ENCODE results near the gene GARRE1. TPM values are rescaled to one million over a fixed set of nuclear protein-coding genes. Genes with fewer than 3 reads are reported as not detected.

Gene GARRE1
- total RNA-seq, 6 experiments from 2014 or later: 8.1 to 19.4 (median 9.5) TPM

- Histone ChIP-seq H3K36me3 (no peaks in the 10 kb centered on the region), H3K4me3 (no peak overlapping the region), H3K27me3 (no peaks in the 10 kb centered on the region), H3K9me3 (no peaks in the 10 kb centered on the region), H3K4me1 (peaks cover 3 to 13% (median 7%) of the 10 kb centered on the region in 4 donors), H3K27ac (no peak overlapping the region)
- DNase-seq: no peak
- intact Hi-C loops (cut with DNase I): no loop called here
- ATAC-seq: no peak
- 86% methylated on average over 4 of the region's 4 CpGs for WGBS (ENCODE audit: insufficient coverage, low coverage, low lambda C conversion rate, missing lambda C conversion rate)
- no peak for TF ChIP-seq CTCF (IDR thresholded peaks at IDR 0.05)
- no peak for TF ChIP-seq POLR2A (IDR thresholded peaks at IDR 0.05)
Observed at GRCh38 chr19:34273121-34273520, 18.8 kb downstream of the GARRE1 start.

GRCh38 chr19:34274284-34274826, 20.0 kb downstream of the GARRE1 start:
- H3K27me3 ChIP-seq: no peaks in the 10 kb centered on the region
- WGBS (ENCODE audit: insufficient coverage, low coverage, low lambda C conversion rate, missing lambda C conversion rate): 34% methylated on average over 2 of the region's 7 CpGs
- no peak overlapping the region for H3K4me3 ChIP-seq
- intact Hi-C loops (cut with DNase I): no loop called here
- H3K36me3 ChIP-seq: no peaks in the 10 kb centered on the region
- H3K9me3 ChIP-seq: no peaks in the 10 kb centered on the region
- peaks cover 0 to 4% (median 2%) of the 10 kb centered on the region in 4 donors for H3K4me1 ChIP-seq
- DNase-seq: no peak
- ATAC-seq: no peak
- TF ChIP-seq POLR2A (IDR thresholded peaks at IDR 0.05) (no peak), CTCF (IDR thresholded peaks at IDR 0.05) (no peak)
- H3K27ac ChIP-seq: peak overlapping the region in 2 of 3 donors; percentile 27 to 49

- Histone ChIP-seq H3K9me3 (no peaks in the 10 kb centered on the region), H3K4me1 (no peaks in the 10 kb centered on the region), H3K27ac (peak overlapping the region in 2 of 3 donors; percentile 27 to 49), H3K27me3 (no peaks in the 10 kb centered on the region), H3K36me3 (no peaks in the 10 kb centered on the region), H3K4me3 (no peak overlapping the region)
- 49% methylated on average over 4 of the region's 4 CpGs for WGBS (ENCODE audit: insufficient coverage, low coverage, low lambda C conversion rate, missing lambda C conversion rate)
- intact Hi-C loops (cut with DNase I): no loop called here
- ATAC-seq (peak in 2 of 4 donors; percentile 14 to 30), DNase-seq (no peak)
- TF ChIP-seq POLR2A (IDR thresholded peaks at IDR 0.05) (no peak), CTCF (IDR thresholded peaks at IDR 0.05) (no peak)
Observed at GRCh38 chr19:34274827-34275625, 20.7 kb downstream of the GARRE1 start.

GRCh38 chr19:34275705-34276104, 21.4 kb downstream of the GARRE1 start:
- H3K27me3 ChIP-seq: no peaks in the 10 kb centered on the region
- WGBS (ENCODE audit: insufficient coverage, low coverage, low lambda C conversion rate, missing lambda C conversion rate): 100% methylated on average over 1 of the region's 1 CpG
- no peaks in the 10 kb centered on the region for H3K36me3 ChIP-seq
- no peak for TF ChIP-seq POLR2A (IDR thresholded peaks at IDR 0.05)
- TF ChIP-seq CTCF (IDR thresholded peaks at IDR 0.05): no peak
- ATAC-seq (no peak), DNase-seq (no peak)
- intact Hi-C loops (cut with DNase I): no loop called here
- H3K9me3 ChIP-seq: no peaks in the 10 kb centered on the region
- H3K4me3 ChIP-seq: no peak overlapping the region
- H3K27ac ChIP-seq: no peak overlapping the region
- no peaks in the 10 kb centered on the region for H3K4me1 ChIP-seq

All from right lobe of liver (tissue), 6 donors.